ENCODE measurements around the gene RNU4-1. TPM values are rescaled to one million over a fixed set of nuclear protein-coding genes. Genes with fewer than 3 reads are reported as not detected.
A peak's percentile ranks its signal among the peaks of the same experiment; 100 is the strongest.

Gene RNU4-1
- total and polyA plus RNA-seq, 2 experiments from 2014 or later, result 6.0 TPM; not detected in 1

GRCh38 chr12:120284381-120284780 is 8.7 kb downstream of the RNU4-1 start:
- H3K4me3 Mint-ChIP-seq, result no peak overlapping the region
- TF ChIP-seq EZH2phosphoT487 (IDR thresholded peaks at IDR 0.05; ENCODE audit: unreplicated experiment), result no peak
- TF ChIP-seq STAT1 (IDR thresholded peaks at IDR 0.05; ENCODE audit: unreplicated experiment), result no peak
- no peak for TF ChIP-seq EZH2 (IDR thresholded peaks at IDR 0.05; ENCODE audit: low read depth, unreplicated experiment)
- no peak for TF ChIP-seq NANOG (IDR thresholded peaks at IDR 0.05; ENCODE audit: borderline replicate concordance)
- TF ChIP-seq ZNF331 (CRISPR knock-in tag; IDR thresholded peaks at IDR 0.05; ENCODE audit: low read depth), result no peak
- TF ChIP-seq CREB1 (CRISPR knock-in tag; IDR thresholded peaks at IDR 0.05; ENCODE audit: low read depth), result no peak
- Histone ChIP-seq H3K4me3 (no peak overlapping the region), H3K79me2 (replicated peaks; ENCODE audit: insufficient read depth) (no peaks in the 10 kb centered on the region), H3K4me2 (no peak overlapping the region), H3K9me2 (ENCODE audit: insufficient read depth) (no peaks in the 10 kb centered on the region), H3K27me3 (ENCODE audit: insufficient read depth) (no peaks in the 10 kb centered on the region), H3K4me1 (ENCODE audit: insufficient read depth) (no peaks in the 10 kb centered on the region), H3K36me3 (ENCODE audit: insufficient read depth) (no peaks in the 10 kb centered on the region), H3K27ac (ENCODE audit: low read depth) (no peak overlapping the region), H3F3A (replicated peaks; ENCODE audit: low read depth) (no peaks in the 10 kb centered on the region), H2AFZ (no peak overlapping the region), H4K20me1 (replicated peaks; ENCODE audit: insufficient read depth) (no peaks in the 10 kb centered on the region)
- H3K27me3 Mint-ChIP-seq (ENCODE audit: insufficient read depth, low read depth, poor library complexity), result peaks cover 11% of the 10 kb centered on the region
- H3K36me3 Mint-ChIP-seq (ENCODE audit: low read depth), result peaks cover 2% of the 10 kb centered on the region; the same call in 2 of the 3 replicates
- H3K9me3 Mint-ChIP-seq, result peaks cover 10% of the 10 kb centered on the region
- peaks cover 6% of the 10 kb centered on the region for H3K4me1 Mint-ChIP-seq
- ATAC-seq (no peak), DNase-seq (ENCODE audit: low spot score) (no peak)
- H3K27ac Mint-ChIP-seq, result no peak overlapping the region

- Histone ChIP-seq H4K20me1 (replicated peaks; ENCODE audit: insufficient read depth) (no peaks in the 10 kb centered on the region), H3K4me2 (no peak overlapping the region), H3K27me3 (ENCODE audit: insufficient read depth) (no peaks in the 10 kb centered on the region), H3K27ac (ENCODE audit: low read depth) (no peak overlapping the region), H3K36me3 (ENCODE audit: insufficient read depth) (no peaks in the 10 kb centered on the region), H3K4me1 (ENCODE audit: insufficient read depth) (no peaks in the 10 kb centered on the region), H3K4me3 (no peak overlapping the region), H3F3A (replicated peaks; ENCODE audit: low read depth) (no peaks in the 10 kb centered on the region), H3K9me2 (ENCODE audit: insufficient read depth) (no peaks in the 10 kb centered on the region), H3K79me2 (replicated peaks; ENCODE audit: insufficient read depth) (no peaks in the 10 kb centered on the region), H2AFZ (peak overlapping the region; percentile 66; the same call in 1 of the 2 replicates)
- Mint-ChIP-seq H3K27ac (no peak overlapping the region), H3K4me3 (no peak overlapping the region; the same call in 2 of the 3 replicates), H3K9me3 (peaks cover 17% of the 10 kb centered on the region), H3K4me1 (peaks cover 6% of the 10 kb centered on the region), H3K36me3 (ENCODE audit: low read depth) (peaks cover 6% of the 10 kb centered on the region), H3K27me3 (ENCODE audit: insufficient read depth, low read depth, poor library complexity) (peaks cover 13% of the 10 kb centered on the region)
- no peak for TF ChIP-seq JUNB (IDR thresholded peaks at IDR 0.05; ENCODE audit: unreplicated experiment)
- DNase-seq (ENCODE audit: low spot score) (peak; percentile 70), ATAC-seq (peak; percentile 67)
Observed at GRCh38 chr12:120283318-120283717, 9.7 kb downstream of the RNU4-1 start.

GRCh38 chr12:120278137-120279069 is 14.6 kb downstream of the RNU4-1 start:
- Histone ChIP-seq H3K79me2 (replicated peaks; ENCODE audit: insufficient read depth) (no peaks in the 10 kb centered on the region), H3K4me3 (no peak overlapping the region), H3K9me2 (ENCODE audit: insufficient read depth) (no peaks in the 10 kb centered on the region), H3K4me1 (ENCODE audit: insufficient read depth) (no peaks in the 10 kb centered on the region), H3K27me3 (ENCODE audit: insufficient read depth) (no peaks in the 10 kb centered on the region), H2AFZ (no peak overlapping the region), H3K4me2 (no peak overlapping the region), H3K27ac (ENCODE audit: low read depth) (no peak overlapping the region), H3K36me3 (ENCODE audit: insufficient read depth) (no peaks in the 10 kb centered on the region), H4K20me1 (replicated peaks; ENCODE audit: insufficient read depth) (no peaks in the 10 kb centered on the region), H3F3A (replicated peaks; ENCODE audit: low read depth) (no peaks in the 10 kb centered on the region)
- peaks cover 9% of the 10 kb centered on the region for H3K36me3 Mint-ChIP-seq (ENCODE audit: low read depth)
- peaks cover 26% of the 10 kb centered on the region for H3K9me3 Mint-ChIP-seq
- no peak overlapping the region for H3K27ac Mint-ChIP-seq
- peaks cover 2% of the 10 kb centered on the region; the same call in 2 of the 3 replicates for H3K4me1 Mint-ChIP-seq
- TF ChIP-seq REST (IDR thresholded peaks at IDR 0.05; ENCODE audit: unreplicated experiment) (no peak), ZNF331 (CRISPR knock-in tag; IDR thresholded peaks at IDR 0.05; ENCODE audit: low read depth) (no peak), POLR2AphosphoS5 (IDR thresholded peaks at IDR 0.05; ENCODE audit: low read depth) (no peak), CREB1 (CRISPR knock-in tag; IDR thresholded peaks at IDR 0.05; ENCODE audit: low read depth) (no peak), JUNB (IDR thresholded peaks at IDR 0.05; ENCODE audit: unreplicated experiment) (no peak)
- H3K27me3 Mint-ChIP-seq (ENCODE audit: insufficient read depth, low read depth, poor library complexity), result peaks cover 5% of the 10 kb centered on the region
- no peak for DNase-seq (ENCODE audit: low spot score)
- no peak for ATAC-seq
- no peak overlapping the region for H3K4me3 Mint-ChIP-seq

Measured in GM23338 (cell line).